Adrenal gland (tissue), 12 donors: ENCODE results near the gene SLC4A1. TPM values are rescaled to one million over a fixed set of nuclear protein-coding genes. Genes with fewer than 3 reads are reported as not detected.
A peak's percentile ranks its signal among the peaks of the same experiment; 100 is the strongest.

Experiments used
- DNase-seq, 7 donors: peaks; one replicate each; pipeline ENCODE4 v3.0.0-alpha.2; 2019 to 2020
- H3K27ac ChIP-seq, 5 donors: fragments of 200-600 bp; sonication (generic) in 4 of 5; 1 replicate in 3 of 5; 2 replicates in 2 of 5; pipeline versions ENCODE4 v1.5.1 to v1.8.0; 2016 to 2020; ENCODE audit warnings: mild to moderate bottlenecking in 1 of 5
- H3K27me3 ChIP-seq: fragments of 200-600 bp; 2 replicates; pipeline ENCODE4 v1.8.0; 2021
- H3K36me3 ChIP-seq, 2 donors: fragments of 200-600 bp; replicated peaks in 1 of 2; 1 replicate in 1 of 2; 2 replicates in 1 of 2; pipeline versions ENCODE4 v1.5.1 to v1.8.0; 2018 to 2022
- H3K4me1 ChIP-seq, 2 donors: fragments of 200-600 bp; replicated peaks in 1 of 2; 1 replicate in 1 of 2; 2 replicates in 1 of 2; pipeline versions ENCODE4 v1.5.1 to v1.8.0; 2018 to 2021
- H3K4me3 ChIP-seq, 4 donors: fragments of 200-600 bp; sonication (generic) in 3 of 4; one replicate each; pipeline ENCODE4 v1.5.1; 2016 to 2018
- H3K9me3 ChIP-seq, 3 donors: fragments of 200-600 bp; sonication (generic) in 1 of 3; replicated peaks in 1 of 3; 1 replicate in 2 of 3; 2 replicates in 1 of 3; pipeline versions ENCODE4 v1.5.1 to v1.8.0; 2016 to 2021
- POLR2A ChIP-seq, 2 donors: fragments of 450-650 bp; IDR thresholded peaks; one replicate each; pipeline ENCODE4 v1.6.1; 2017; ENCODE audit warnings: antibody characterized with exemption in 2 of 2, mild to moderate bottlenecking in 2 of 2, moderate library complexity in 1 of 2
- WGBS, 4 donors: extraction: QIAGEN DNeasy Blood & Tissue Kit in 2 of 4; methylation state at CpG; one replicate each; pipeline versions ENCODE4 v1.1.5 to v1.1.7; 2013 to 2017; 5-methylcytosine and 5-hydroxymethylcytosine counted together
- intact Hi-C, 2 donors: fragments of 100-400 bp; cut with DNase I; formaldehyde crosslinking; loops; one replicate each; pipeline versions ENCODE4 v1.14.1 to v1.15.0; 2022 to 2023
- polyA plus RNA-seq, 3 donors: library from polyadenylated mRNA; stranded (reverse); fragments of 200-250 nt in 2 of 3; fragments of 350-450 nt in 1 of 3; fragmentation: Illumina TruSeq in 1 of 3; extraction: RNeasy Lipid Tissue Mini Kit (QIAGEN cat#74804) in 1 of 3; gene quantifications; one replicate each; pipeline ENCODE4 v1.2.3, GENCODE V29; 2013 to 2014
- total RNA-seq, 9 donors: library from RNA; depleted of rRNA in 4 of 9; stranded (reverse); fragments of >200 nt in 4 of 9; fragments of 120-200 nt in 1 of 9; fragmentation: NEBNext Ultra II Directional in 1 of 9; extraction: Animal tissue kit (Norgen Biotek cat#: 25700) in 1 of 9; gene quantifications; one replicate each; pipeline versions ENCODE4 v1.1.0 to v1.2.4, GENCODE V29; 2013 to 2023
- TF ChIP-seq, protein P1 (sequence below), 6 experiments: fragments of 450-650 bp in 4 of 6; fragments of 200-600 bp in 2 of 6; sonication (generic) in 1 of 6; IDR thresholded peaks; 1 replicate in 5 of 6; 2 replicates in 1 of 6; pipeline versions ENCODE4 v1.5.1 to v1.8.0; 2016 to 2021; ENCODE audit warnings: antibody characterized with exemption in 6 of 6, mild to moderate bottlenecking in 2 of 6, moderate library complexity in 1 of 6
- donor health status: healthy with polysubstance abuse.
- donor health status: Bipolar disorder and iron deficiency.
- donor health status: DM: yes; HTN: yes; CAD: no.
- donor health status: DM: no; HTN: no; CAD: no.
- donor health status: DM: no; HTN: no; CAD: no.
- donor health status: DM: yes; HTN: yes; CAD: no.

SLC4A1 gene
- total and polyA plus RNA-seq, 12 donors: 0.13 to 8.5 (median 0.17) TPM; not detected in 6

DNA sequence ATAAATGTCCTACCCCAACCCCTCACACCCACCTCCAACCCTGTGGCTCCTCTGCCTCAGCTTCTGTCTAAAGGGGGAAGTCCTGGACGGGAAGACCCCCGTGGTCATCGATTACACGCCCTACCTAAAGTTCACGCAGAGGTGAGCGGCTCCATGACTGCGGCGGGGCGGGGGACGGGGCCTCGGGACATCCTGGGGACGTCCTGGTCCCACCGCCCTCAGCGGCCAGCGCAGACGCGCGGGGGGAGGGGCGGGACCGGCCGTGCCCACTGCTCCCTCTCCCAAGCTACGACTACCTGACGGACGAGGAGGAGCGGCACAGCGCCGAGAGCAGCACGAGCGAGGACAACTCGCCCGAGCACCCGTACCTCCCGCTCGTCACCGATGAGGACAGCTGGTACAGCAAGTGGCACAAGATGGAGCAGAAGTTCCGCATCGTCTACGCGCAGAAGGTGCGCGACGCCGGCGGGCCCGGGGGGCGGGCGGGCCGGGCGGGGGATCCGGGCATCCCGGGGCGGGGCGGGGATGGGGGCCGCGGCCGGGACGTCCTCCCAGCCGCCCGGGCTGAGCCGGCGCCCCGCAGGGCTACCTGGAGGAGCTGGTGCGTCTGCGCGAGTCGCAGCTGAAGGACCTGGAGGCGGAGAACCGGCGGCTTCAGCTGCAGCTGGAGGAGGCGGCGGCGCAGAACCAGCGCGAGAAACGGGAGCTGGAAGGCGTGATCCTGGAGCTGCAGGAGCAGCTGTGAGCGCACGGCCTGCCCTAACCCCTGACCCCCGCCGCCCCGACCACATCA is 47.1 kb upstream of the SLC4A1 start:
- TF ChIP-seq, protein P1, sequence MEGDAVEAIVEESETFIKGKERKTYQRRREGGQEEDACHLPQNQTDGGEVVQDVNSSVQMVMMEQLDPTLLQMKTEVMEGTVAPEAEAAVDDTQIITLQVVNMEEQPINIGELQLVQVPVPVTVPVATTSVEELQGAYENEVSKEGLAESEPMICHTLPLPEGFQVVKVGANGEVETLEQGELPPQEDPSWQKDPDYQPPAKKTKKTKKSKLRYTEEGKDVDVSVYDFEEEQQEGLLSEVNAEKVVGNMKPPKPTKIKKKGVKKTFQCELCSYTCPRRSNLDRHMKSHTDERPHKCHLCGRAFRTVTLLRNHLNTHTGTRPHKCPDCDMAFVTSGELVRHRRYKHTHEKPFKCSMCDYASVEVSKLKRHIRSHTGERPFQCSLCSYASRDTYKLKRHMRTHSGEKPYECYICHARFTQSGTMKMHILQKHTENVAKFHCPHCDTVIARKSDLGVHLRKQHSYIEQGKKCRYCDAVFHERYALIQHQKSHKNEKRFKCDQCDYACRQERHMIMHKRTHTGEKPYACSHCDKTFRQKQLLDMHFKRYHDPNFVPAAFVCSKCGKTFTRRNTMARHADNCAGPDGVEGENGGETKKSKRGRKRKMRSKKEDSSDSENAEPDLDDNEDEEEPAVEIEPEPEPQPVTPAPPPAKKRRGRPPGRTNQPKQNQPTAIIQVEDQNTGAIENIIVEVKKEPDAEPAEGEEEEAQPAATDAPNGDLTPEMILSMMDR (IDR thresholded peaks at IDR 0.05): no peak
- TF ChIP-seq POLR2A (IDR thresholded peaks at IDR 0.05): no peak
- 0 to 5% (median 2%) methylated on average over 2 to 81 of the region's 81 CpGs for WGBS, 4 donors
- Histone ChIP-seq H3K9me3 (no peaks in the 10 kb centered on the region), H3K27ac (no peak overlapping the region), H3K4me3 (peak overlapping the region in 1 of 4 donors; percentile 49), H3K4me1 (peaks cover 4% of the 10 kb centered on the region in 2 donors), H3K36me3 (peaks cover 0 to 8% of the 10 kb centered on the region in 2 donors), H3K27me3 (peaks cover 12% of the 10 kb centered on the region)
- intact Hi-C loops: no loop called here
- peak in 2 of 7 donors; percentile 43 to 77 for DNase-seq

DNA sequence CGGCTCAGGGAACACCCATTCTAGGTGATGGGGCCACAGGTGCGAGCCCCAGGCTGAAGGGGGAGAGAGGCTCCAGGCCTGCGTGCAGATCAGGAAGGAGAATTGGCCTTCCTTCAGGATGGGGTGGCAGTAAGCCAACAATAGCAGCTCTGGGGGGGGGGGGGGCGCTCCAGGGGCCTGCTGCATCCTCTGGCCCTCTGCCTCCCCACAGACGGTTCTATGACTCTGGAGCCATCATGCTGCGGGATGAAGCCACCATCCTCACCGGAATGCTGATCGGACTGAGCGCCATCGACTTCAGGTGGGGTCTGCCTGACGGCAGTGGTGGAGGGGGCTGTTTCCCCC is 46.6 kb upstream of the SLC4A1 start:
- Histone ChIP-seq H3K27ac (no peak overlapping the region), H3K27me3 (peaks cover 12% of the 10 kb centered on the region), H3K9me3 (no peaks in the 10 kb centered on the region), H3K4me1 (peaks cover 4% of the 10 kb centered on the region in 2 donors), H3K4me3 (no peak overlapping the region), H3K36me3 (peaks cover 0 to 2% of the 10 kb centered on the region in 2 donors)
- no peak for TF ChIP-seq POLR2A (IDR thresholded peaks at IDR 0.05)
- TF ChIP-seq, protein P1 (IDR thresholded peaks at IDR 0.05): no peak
- DNase-seq: no peak
- intact Hi-C loops: no loop called here
- 38 to 50% (median 39%) methylated on average over 4 to 11 of the region's 11 CpGs for WGBS, 4 donors

DNA sequence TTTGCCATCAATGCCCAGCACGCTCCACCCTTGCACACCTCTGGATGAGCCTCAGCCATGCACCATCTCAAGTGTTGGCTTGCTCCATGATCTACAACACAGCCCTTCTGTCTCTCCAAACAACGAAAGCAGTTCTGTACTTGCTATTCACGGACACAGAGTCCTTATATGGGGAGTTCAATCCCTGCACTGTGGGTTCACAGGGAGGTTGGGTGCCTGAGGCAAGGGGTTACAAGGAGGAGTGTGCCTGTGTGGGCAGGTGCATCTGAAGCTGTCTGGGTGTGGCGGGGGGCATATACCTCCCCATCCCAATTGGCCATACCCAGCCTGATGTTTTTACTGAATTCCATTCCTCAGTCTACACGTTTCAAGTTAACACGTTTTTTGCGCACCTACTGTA is 46.1 kb upstream of the SLC4A1 start:
- no peak overlapping the region for H3K27ac ChIP-seq
- 75 to 89% (median 86%) methylated on average over 7 of the region's 7 CpGs for WGBS, 4 donors
- peaks cover 4% of the 10 kb centered on the region in 2 donors for H3K4me1 ChIP-seq
- intact Hi-C loops: no loop called here
- no peaks in the 10 kb centered on the region for H3K36me3 ChIP-seq
- no peak for DNase-seq
- peaks cover 12% of the 10 kb centered on the region for H3K27me3 ChIP-seq
- no peaks in the 10 kb centered on the region for H3K9me3 ChIP-seq
- no peak overlapping the region for H3K4me3 ChIP-seq
- TF ChIP-seq POLR2A (IDR thresholded peaks at IDR 0.05): no peak
- TF ChIP-seq, protein P1 (IDR thresholded peaks at IDR 0.05): no peak

DNA sequence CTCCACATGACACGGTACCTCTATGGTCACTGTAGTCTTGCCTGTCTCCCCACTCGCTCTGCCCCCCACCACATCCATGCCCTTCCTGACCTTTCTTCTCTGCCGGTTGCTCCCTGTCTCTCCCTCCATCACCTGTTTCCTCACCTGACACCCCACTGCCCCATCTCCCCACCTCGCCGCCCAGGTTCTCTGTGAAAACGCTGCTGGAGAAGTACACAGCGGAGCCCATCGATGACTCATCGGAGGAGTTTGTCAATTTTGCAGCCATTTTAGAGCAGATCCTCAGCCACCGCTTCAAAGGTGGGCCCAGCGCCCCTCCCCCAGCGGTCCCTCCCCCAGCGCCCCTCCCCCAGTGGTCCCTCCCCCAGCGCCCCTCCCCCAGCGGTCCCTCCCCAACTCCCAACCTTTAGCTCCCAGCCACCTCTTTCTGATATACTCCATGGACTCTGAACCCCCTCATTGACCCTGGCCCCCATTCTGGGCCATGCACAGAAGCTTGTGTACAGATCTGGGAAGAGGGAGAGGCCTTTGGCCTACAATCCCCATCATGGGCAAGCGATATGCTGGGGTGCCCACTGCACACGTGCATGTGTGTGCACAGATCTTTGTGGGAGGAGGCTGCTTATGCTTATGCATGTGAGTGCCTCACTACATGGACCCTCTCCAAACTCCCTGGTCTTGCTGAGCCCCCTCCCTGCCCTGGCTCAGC is 44.6 kb upstream of the SLC4A1 start:
- intact Hi-C loops: no loop called here
- H3K9me3 ChIP-seq: no peaks in the 10 kb centered on the region
- TF ChIP-seq, protein P1 (IDR thresholded peaks at IDR 0.05): no peak
- TF ChIP-seq POLR2A (IDR thresholded peaks at IDR 0.05): no peak
- no peaks in the 10 kb centered on the region for H3K36me3 ChIP-seq
- WGBS, 4 donors: 70 to 90% (median 73%) methylated on average over 13 to 17 of the region's 17 CpGs
- H3K27ac ChIP-seq: no peak overlapping the region
- H3K4me3 ChIP-seq: no peak overlapping the region
- H3K27me3 ChIP-seq: peaks cover 12% of the 10 kb centered on the region
- DNase-seq: no peak
- peaks cover 16% of the 10 kb centered on the region in 2 donors for H3K4me1 ChIP-seq
